ENCODE data around the gene TM7SF2. TPM values are rescaled to one million over a fixed set of nuclear protein-coding genes. Genes with fewer than 3 reads are reported as not detected.

The TM7SF2 gene
- total RNA-seq, 4 donors from 2014 or later, result 7.3 to 18.4 (median 11.0) TPM

- TF ChIP-seq POLR2A (IDR thresholded peaks at IDR 0.05) (no peak), CTCF (IDR thresholded peaks at IDR 0.05 in 4 of 5, conservative IDR thresholded peaks at IDR 0.05 in 1 of 5) (no peak)
- Histone ChIP-seq H3K4me1 (peaks cover 37 to 52% of the 10 kb centered on the region in 2 donors), H3K4me3 (no peak overlapping the region), H3K36me3 (peaks cover 0 to 22% of the 10 kb centered on the region in 2 donors), H3K27me3 (no peaks in the 10 kb centered on the region), H3K27ac (no peak overlapping the region), H3K9me3 (no peaks in the 10 kb centered on the region)
- ATAC-seq (no peak), DNase-seq (no peak)
- intact Hi-C loops (cut with DNase I; ENCODE audit: low total_unique reads) (loop anchor here (2.0 to 10.0 kb wide), 4 partner anchors 19 to 261 kb away; partner anchors contain the start of genes ATG2A, CDCA5, VPS51 and ZFPL1), in situ Hi-C loops (cut with MboI; ENCODE audit: low sequenced_read_pairs in 4 of 4) (no loop called here)
Measured at GRCh38 chr11:65115361-65116082, 3.9 kb downstream of the TM7SF2 start.

GRCh38 chr11:65116370-65117205 is 4.9 kb downstream of the TM7SF2 start:
- ATAC-seq (no peak), DNase-seq (peak in 1 of 2 donors; percentile 26)
- intact Hi-C loops (cut with DNase I; ENCODE audit: low total_unique reads), result loop anchor here (1.0 to 10.0 kb wide), 5 partner anchors 20 to 262 kb away; partner anchors contain the start of genes ARL2, ATG2A, CDCA5 and VPS51
- no peaks in the 10 kb centered on the region for H3K9me3 ChIP-seq
- peak overlapping the region; percentile 85 to 99 (median 98) for H3K4me3 ChIP-seq
- H3K27me3 ChIP-seq, result no peaks in the 10 kb centered on the region
- TF ChIP-seq CTCF (IDR thresholded peaks at IDR 0.05 in 4 of 5, conservative IDR thresholded peaks at IDR 0.05 in 1 of 5) (no peak), POLR2A (IDR thresholded peaks at IDR 0.05) (peak in 1 of 2 donors; percentile 14)
- H3K36me3 ChIP-seq, result peaks cover 0 to 29% of the 10 kb centered on the region in 2 donors
- H3K27ac ChIP-seq, result peak overlapping the region; percentile 80 to 94 (median 88)
- in situ Hi-C loops (cut with MboI; ENCODE audit: low sequenced_read_pairs in 4 of 4), result no loop called here
- peaks cover 36 to 54% of the 10 kb centered on the region in 2 donors for H3K4me1 ChIP-seq

- Histone ChIP-seq H3K4me3 (peak within 1 kb of the TSS; percentile 85 to 99 (median 98)), H3K27ac (peak within 1 kb of the TSS; percentile 80 to 94 (median 88)), H3K27me3 (no peaks in the 10 kb centered on the region), H3K4me1 (peaks cover 30 to 50% of the 10 kb centered on the region in 2 donors), H3K9me3 (no peaks in the 10 kb centered on the region), H3K36me3 (peaks cover 0 to 29% of the 10 kb centered on the region in 2 donors)
- in situ Hi-C loops (cut with MboI; ENCODE audit: low sequenced_read_pairs in 4 of 4) (no loop called here), intact Hi-C loops (cut with DNase I; ENCODE audit: low total_unique reads) (loop anchor here (1.0 to 10.0 kb wide), 5 partner anchors 21 to 263 kb away; partner anchors contain the start of genes ARL2, ATG2A, CDCA5 and VPS51)
- peak; percentile 47 to 57 for TF ChIP-seq POLR2A (IDR thresholded peaks at IDR 0.05)
- TF ChIP-seq CTCF (IDR thresholded peaks at IDR 0.05 in 4 of 5, conservative IDR thresholded peaks at IDR 0.05 in 1 of 5), result peak; percentile 90 to 99 (median 96)
- ATAC-seq (peak; percentile 83 to 85), DNase-seq (peak; percentile 99)
Measured at GRCh38 chr11:65117206-65118096, 5.8 kb downstream of the TM7SF2 start, which contains the start of gene ZNHIT2. Gene ZNHIT2, minus strand, starts transcription at chr11:65117701. Its CDS starts 48 bp downstream, at chr11:65117653.

Measured in gastrocnemius medialis (tissue), 4 donors.